ENCODE results near the gene SHC2.

SHC2 gene

GRCh38 chr19:468587-469256, 7.9 kb upstream of the SHC2 start:
- no peak for TF ChIP-seq ZNF274 (IDR thresholded peaks at IDR 0.05; ENCODE audit: low read depth, low read length)
- no peak overlapping the region for H3K4me3 ChIP-seq (ENCODE audit: low read length)

GRCh38 chr19:467554-467953, 6.7 kb upstream of the SHC2 start:
- TF ChIP-seq ZNF274 (IDR thresholded peaks at IDR 0.05; ENCODE audit: low read depth, low read length) = no peak

GRCh38 chr19:465056-465816, 4.4 kb upstream of the SHC2 start:
- H3K4me3 ChIP-seq (ENCODE audit: low read length) = no peak overlapping the region
- TF ChIP-seq ZNF274 (IDR thresholded peaks at IDR 0.05; ENCODE audit: low read depth, low read length) = no peak

More at GRCh38 chr19:467554-467953, 6.7 kb upstream of the SHC2 start:
- no peak overlapping the region for H3K4me3 ChIP-seq (ENCODE audit: low read length)

GRCh38 chr19:464208-464545, 3.3 kb upstream of the SHC2 start:
- no peak overlapping the region for H3K4me3 ChIP-seq (ENCODE audit: low read length)
- no peak for TF ChIP-seq ZNF274 (IDR thresholded peaks at IDR 0.05; ENCODE audit: low read depth, low read length)

GRCh38 chr19:463483-464207, 2.8 kb upstream of the SHC2 start:
- H3K4me3 ChIP-seq (ENCODE audit: low read length) = no peak overlapping the region

GRCh38 chr19:461721-462551, 1.1 kb upstream of the SHC2 start:
- TF ChIP-seq ZNF274 (IDR thresholded peaks at IDR 0.05; ENCODE audit: low read depth, low read length) = no peak
- H3K4me3 ChIP-seq (ENCODE audit: low read length) = no peak overlapping the region

More at GRCh38 chr19:463483-464207, 2.8 kb upstream of the SHC2 start:
- no peak for TF ChIP-seq ZNF274 (IDR thresholded peaks at IDR 0.05; ENCODE audit: low read depth, low read length)

- H3K4me3 ChIP-seq (ENCODE audit: low read length) = no peak overlapping the region; the same call in 1 of the 2 replicates
- no peak for TF ChIP-seq ZNF274 (IDR thresholded peaks at IDR 0.05; ENCODE audit: low read depth, low read length)
These were observed 915 bp downstream of the SHC2 start for GRCh38 chr19:459724-460511.

GRCh38 chr19:458091-459042, 2.5 kb downstream of the SHC2 start:
- no peak overlapping the region for H3K4me3 ChIP-seq (ENCODE audit: low read length)
- no peak for TF ChIP-seq ZNF274 (IDR thresholded peaks at IDR 0.05; ENCODE audit: low read depth, low read length)

GRCh38 chr19:457636-458035, 3.2 kb downstream of the SHC2 start:
- H3K4me3 ChIP-seq (ENCODE audit: low read length) = no peak overlapping the region
- no peak for TF ChIP-seq ZNF274 (IDR thresholded peaks at IDR 0.05; ENCODE audit: low read depth, low read length)

- no peak overlapping the region for H3K4me3 ChIP-seq (ENCODE audit: low read length)
These were observed 4.2 kb downstream of the SHC2 start for GRCh38 chr19:456547-457110.

GRCh38 chr19:455851-456546, 4.8 kb downstream of the SHC2 start:
- no peak for TF ChIP-seq ZNF274 (IDR thresholded peaks at IDR 0.05; ENCODE audit: low read depth, low read length)
- H3K4me3 ChIP-seq (ENCODE audit: low read length) = no peak overlapping the region

More at GRCh38 chr19:456547-457110, 4.2 kb downstream of the SHC2 start:
- TF ChIP-seq ZNF274 (IDR thresholded peaks at IDR 0.05; ENCODE audit: low read depth, low read length) = no peak
